NB4 (cell line): ENCODE data around the gene PIAS2.

Source experiments
- DNase-seq: peaks from one replicate; pipeline ENCODE4 v3.0.0; 2010; ENCODE audit warnings: low read depth
- H3K4me3 ChIP-seq: one replicate; pipeline ENCODE4 v1.5.1; 2011; ENCODE audit warnings: mild to moderate bottlenecking, low read depth, low read length, moderate library complexity
- MAX ChIP-seq: IDR thresholded peaks from 2 replicates; pipeline ENCODE4 v1.6.1; 2011; ENCODE audit warnings: low read depth, low read length
- MYC ChIP-seq: IDR thresholded peaks from 2 replicates; pipeline ENCODE4 v1.6.1; 2011; ENCODE audit warnings: low read depth, low read length
- POLR2A ChIP-seq: IDR thresholded peaks from 2 replicates; pipeline ENCODE4 v1.6.1; 2011; ENCODE audit warnings: mild to moderate bottlenecking; ENCODE audit not compliant: insufficient read length; ENCODE audit errors: extremely low read depth
- TF ChIP-seq, protein P1 (sequence below): IDR thresholded peaks from one replicate; pipeline ENCODE4 v1.5.1; 2012; ENCODE audit warnings: low read depth, low read length

PIAS2 gene

GRCh38 chr18:46920067-46920466 lies 2.8 kb upstream of the PIAS2 start:
- H3K4me3 ChIP-seq = no peak overlapping the region
- no peak for TF ChIP-seq POLR2A
- TF ChIP-seq, protein P1, sequence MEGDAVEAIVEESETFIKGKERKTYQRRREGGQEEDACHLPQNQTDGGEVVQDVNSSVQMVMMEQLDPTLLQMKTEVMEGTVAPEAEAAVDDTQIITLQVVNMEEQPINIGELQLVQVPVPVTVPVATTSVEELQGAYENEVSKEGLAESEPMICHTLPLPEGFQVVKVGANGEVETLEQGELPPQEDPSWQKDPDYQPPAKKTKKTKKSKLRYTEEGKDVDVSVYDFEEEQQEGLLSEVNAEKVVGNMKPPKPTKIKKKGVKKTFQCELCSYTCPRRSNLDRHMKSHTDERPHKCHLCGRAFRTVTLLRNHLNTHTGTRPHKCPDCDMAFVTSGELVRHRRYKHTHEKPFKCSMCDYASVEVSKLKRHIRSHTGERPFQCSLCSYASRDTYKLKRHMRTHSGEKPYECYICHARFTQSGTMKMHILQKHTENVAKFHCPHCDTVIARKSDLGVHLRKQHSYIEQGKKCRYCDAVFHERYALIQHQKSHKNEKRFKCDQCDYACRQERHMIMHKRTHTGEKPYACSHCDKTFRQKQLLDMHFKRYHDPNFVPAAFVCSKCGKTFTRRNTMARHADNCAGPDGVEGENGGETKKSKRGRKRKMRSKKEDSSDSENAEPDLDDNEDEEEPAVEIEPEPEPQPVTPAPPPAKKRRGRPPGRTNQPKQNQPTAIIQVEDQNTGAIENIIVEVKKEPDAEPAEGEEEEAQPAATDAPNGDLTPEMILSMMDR = no peak
- TF ChIP-seq MAX = no peak
- TF ChIP-seq MYC = no peak
- no peak for DNase-seq

DNA sequence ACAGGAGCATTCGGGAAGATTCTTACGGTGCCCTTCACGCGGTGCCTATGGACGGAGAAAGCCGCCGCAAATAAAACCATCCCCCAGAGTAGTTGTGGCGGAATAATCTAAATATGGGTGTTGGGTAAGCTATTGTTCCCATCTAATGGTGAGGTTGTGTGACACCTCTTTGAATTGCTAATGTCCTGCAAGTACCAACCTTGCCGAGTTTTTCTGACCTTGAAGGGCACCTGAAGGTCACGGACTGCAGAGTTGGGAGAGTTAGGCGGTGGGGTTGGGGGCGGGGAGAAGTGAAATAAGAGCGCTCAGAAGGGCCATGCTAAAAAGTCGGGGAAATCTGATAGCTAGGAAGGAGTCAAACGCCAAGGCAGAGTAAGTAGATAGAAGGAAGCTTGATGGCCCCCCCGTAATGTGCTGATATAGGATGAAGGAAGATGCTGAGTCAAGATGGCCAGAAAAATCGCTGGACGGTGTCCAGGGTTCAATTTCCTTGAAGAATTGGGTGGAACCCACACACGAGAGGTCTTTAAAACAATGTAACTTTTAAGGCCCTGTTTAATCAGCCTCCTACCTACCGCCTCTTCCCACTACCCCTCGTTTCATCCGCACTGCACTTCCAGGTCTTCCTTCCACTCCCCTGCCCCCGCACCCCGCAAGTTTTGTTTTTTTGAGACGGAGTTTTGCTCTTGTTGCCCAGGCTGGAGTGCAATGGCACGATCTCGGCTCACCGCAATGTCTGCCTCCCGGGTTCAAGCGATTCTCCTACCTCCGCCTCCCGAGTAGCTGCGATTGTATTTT lies 695 bp upstream of the PIAS2 start:
- DNase-seq = peak; percentile 50
- peak overlapping the region; percentile 78 for H3K4me3 ChIP-seq
- TF ChIP-seq, protein P1 = no peak
- TF ChIP-seq POLR2A = peak; percentile 7

- peak overlapping the region; percentile 81 for H3K4me3 ChIP-seq
- DNase-seq = peak; percentile 62
- no peak for TF ChIP-seq MAX
- TF ChIP-seq MYC = 0 out of 2 replicates have a peak, but pooled peaks have one; percentile 28
- no peak for TF ChIP-seq POLR2A
- TF ChIP-seq, protein P1 = no peak
Observed at GRCh38 chr18:46916551-46917107, 678 bp downstream of the PIAS2 start.

DNA sequence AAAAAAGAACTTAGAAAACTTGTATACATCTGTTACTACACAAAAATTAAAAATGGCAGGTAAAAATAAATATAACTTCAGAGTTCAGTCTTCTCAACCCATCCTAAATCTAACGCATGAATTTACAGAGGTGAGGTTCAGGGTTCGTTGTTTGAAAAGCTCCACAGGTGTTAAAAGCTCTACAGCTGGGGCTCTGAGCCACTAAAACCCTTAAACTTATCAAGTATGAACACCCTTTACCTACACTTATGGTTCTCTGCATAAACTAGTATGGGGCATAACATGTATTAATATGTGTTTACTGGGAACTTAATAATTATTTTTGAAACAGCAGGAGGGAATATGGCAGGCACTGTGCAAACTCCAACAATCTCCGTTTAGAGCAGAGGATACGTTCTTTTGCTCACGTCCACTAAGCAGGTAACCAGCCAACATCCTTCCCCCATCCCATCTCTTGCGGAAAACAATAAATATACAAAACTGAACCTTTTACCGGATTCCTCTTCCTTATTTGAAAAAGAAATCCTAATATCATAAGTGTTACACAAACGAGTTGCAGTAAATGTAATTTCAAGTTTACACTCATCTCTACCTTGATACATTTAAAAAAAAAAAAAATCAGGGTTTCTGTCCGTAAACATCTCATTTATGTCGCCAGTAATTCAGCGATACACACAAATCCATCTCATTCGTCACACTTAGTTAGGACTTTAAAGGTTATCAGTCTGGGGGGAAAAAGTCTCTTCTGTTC lies 1.3 kb downstream of the PIAS2 start:
- TF ChIP-seq, protein P1 = no peak
- no peak for TF ChIP-seq MAX
- TF ChIP-seq POLR2A = no peak
- TF ChIP-seq MYC = no peak
- H3K4me3 ChIP-seq = peak overlapping the region; percentile 81

GRCh38 chr18:46910856-46911255 lies 6.5 kb downstream of the PIAS2 start:
- no peak for DNase-seq
- H3K4me3 ChIP-seq = no peak overlapping the region
- TF ChIP-seq POLR2A = no peak
- no peak for TF ChIP-seq MYC
- TF ChIP-seq MAX = no peak
- TF ChIP-seq, protein P1 = no peak

More for the DNA sequence above, 1.3 kb downstream of the PIAS2 start:
- no peak for DNase-seq
